GM18868 (cell line): Measurements from ENCODE around the gene METRNL.

ENCODE experiments used
- ATAC-seq: cut with Tn5 transposase; IDR thresholded peaks from one replicate; pipeline ENCODE4 v1.9.1; 2021; ENCODE audit warnings: mild to moderate bottlenecking, moderate library complexity; ENCODE audit not compliant: unreplicated experiment

Gene METRNL

GRCh38 chr17:83078378-83079351, 744 bp upstream of the METRNL start:
- no peak for ATAC-seq

GRCh38 chr17:83079766-83080578, 563 bp downstream of the METRNL start:
- ATAC-seq, result no peak

GRCh38 chr17:83080579-83080857, 1.1 kb downstream of the METRNL start:
- ATAC-seq, result no peak

GRCh38 chr17:83080858-83081683, 1.7 kb downstream of the METRNL start:
- no peak for ATAC-seq

GRCh38 chr17:83081684-83082201, 2.3 kb downstream of the METRNL start:
- ATAC-seq, result no peak

GRCh38 chr17:83082424-83082823, 3.0 kb downstream of the METRNL start:
- ATAC-seq, result no peak

- ATAC-seq, result no peak
Measured at GRCh38 chr17:83082909-83083367, 3.5 kb downstream of the METRNL start.

- no peak for ATAC-seq
Measured at GRCh38 chr17:83083368-83084201, 4.2 kb downstream of the METRNL start.

- no peak for ATAC-seq
Measured at GRCh38 chr17:83084214-83084613, 4.8 kb downstream of the METRNL start.

GRCh38 chr17:83084621-83085056, 5.2 kb downstream of the METRNL start:
- ATAC-seq, result no peak

GRCh38 chr17:83085103-83085502, 5.7 kb downstream of the METRNL start:
- no peak for ATAC-seq

GRCh38 chr17:83085526-83086198, 6.3 kb downstream of the METRNL start:
- ATAC-seq, result no peak

GRCh38 chr17:83086199-83086880, 6.9 kb downstream of the METRNL start:
- ATAC-seq, result no peak

- ATAC-seq, result no peak
Measured at GRCh38 chr17:83086907-83087787, 7.7 kb downstream of the METRNL start.

GRCh38 chr17:83087788-83088360, 8.5 kb downstream of the METRNL start:
- ATAC-seq, result no peak

GRCh38 chr17:83088451-83088850, 9.0 kb downstream of the METRNL start:
- no peak for ATAC-seq

GRCh38 chr17:83088909-83089308, 9.5 kb downstream of the METRNL start:
- ATAC-seq, result no peak
